RCC 7860 (cell line): ENCODE measurements around the gene VKORC1L1.
"Not testable (repeated sequence)": the region's sequence is repeated elsewhere in the genome, so short reads cannot be mapped to it uniquely, and the experiment has no call there.

Experiments used
- DNase-seq: peaks from one replicate; pipeline ENCODE4 v3.0.0-alpha.2; 2015; ENCODE audit warnings: low spot score
- FAIRE-seq: peaks from 2 replicates; lab custom pipeline; 2012; peaks lifted over from hg19 to GRCh38; lab: Jason Lieb, UNC

Gene VKORC1L1

GRCh38 chr7:65974191-65974801 lies 101.4 kb downstream of the VKORC1L1 start:
- no peak for DNase-seq
- FAIRE-seq = no peak

GRCh38 chr7:65974876-65975275 lies 102.0 kb downstream of the VKORC1L1 start:
- FAIRE-seq (no peak), DNase-seq (no peak)

GRCh38 chr7:65975814-65976445 lies 103.1 kb downstream of the VKORC1L1 start:
- FAIRE-seq (no peak), DNase-seq (no peak)

- DNase-seq (no peak), FAIRE-seq (no peak)
Observed at GRCh38 chr7:65976659-65977196, 103.9 kb downstream of the VKORC1L1 start.

- DNase-seq (no peak), FAIRE-seq (no peak)
Observed at GRCh38 chr7:65978891-65979582, 106.2 kb downstream of the VKORC1L1 start.

GRCh38 chr7:65979583-65980477 lies 107.0 kb downstream of the VKORC1L1 start:
- FAIRE-seq = no peak
- DNase-seq = no peak

- no peak for FAIRE-seq
- DNase-seq = peak; percentile 74
Observed at GRCh38 chr7:65980478-65981250, 107.8 kb downstream of the VKORC1L1 start.

- FAIRE-seq = no peak
- peak; percentile 82 for DNase-seq
Observed at GRCh38 chr7:65981965-65982792, 109.3 kb downstream of the VKORC1L1 start, which contains the start of gene GUSB. GUSB (minus strand) TSS chr7:65982213; CDS start chr7:65982183, 30 bp downstream.

GRCh38 chr7:65983965-65984658 lies 111.2 kb downstream of the VKORC1L1 start:
- DNase-seq (peak; percentile 91), FAIRE-seq (peak; percentile 29)

- FAIRE-seq = no peak
- no peak for DNase-seq
Observed at GRCh38 chr7:65988084-65988483, 115.2 kb downstream of the VKORC1L1 start.

- DNase-seq, FAIRE-seq: not testable (repeated sequence)
Observed at GRCh38 chr7:65988503-65988902, 115.6 kb downstream of the VKORC1L1 start.

GRCh38 chr7:65989694-65990080 lies 116.8 kb downstream of the VKORC1L1 start:
- FAIRE-seq (no peak), DNase-seq (no peak)

GRCh38 chr7:65991829-65992228 lies 119.0 kb downstream of the VKORC1L1 start:
- DNase-seq, FAIRE-seq: not testable (repeated sequence)

- DNase-seq (no peak), FAIRE-seq (no peak)
Observed at GRCh38 chr7:65992526-65992925, 119.7 kb downstream of the VKORC1L1 start.

GRCh38 chr7:65994984-65995383 lies 122.1 kb downstream of the VKORC1L1 start:
- FAIRE-seq, DNase-seq: not testable (repeated sequence)

- FAIRE-seq, DNase-seq: not testable (repeated sequence)
Observed at GRCh38 chr7:66000823-66001417, 128.0 kb downstream of the VKORC1L1 start.

GRCh38 chr7:66005115-66005671 lies 132.3 kb downstream of the VKORC1L1 start:
- not testable (repeated sequence) for FAIRE-seq, DNase-seq

- DNase-seq = no peak
- FAIRE-seq = no peak
Observed at GRCh38 chr7:66007232-66007631, 134.4 kb downstream of the VKORC1L1 start.
